GM11168 (cell line): ENCODE results near the gene SLFN13.
"Not testable (repeated sequence)": the region's sequence is repeated elsewhere in the genome, so short reads cannot be mapped to it uniquely, and the experiment has no call there.

ENCODE experiments used
- in situ Hi-C: fragments of 300-500 bp; cut with MboI; formaldehyde crosslinking; loops from one replicate; pipeline ENCODE4 v1.12.0; 2022; ENCODE audit warnings: low sequenced_read_pairs; ENCODE audit not compliant: unreplicated experiment

The SLFN13 gene, protein sequence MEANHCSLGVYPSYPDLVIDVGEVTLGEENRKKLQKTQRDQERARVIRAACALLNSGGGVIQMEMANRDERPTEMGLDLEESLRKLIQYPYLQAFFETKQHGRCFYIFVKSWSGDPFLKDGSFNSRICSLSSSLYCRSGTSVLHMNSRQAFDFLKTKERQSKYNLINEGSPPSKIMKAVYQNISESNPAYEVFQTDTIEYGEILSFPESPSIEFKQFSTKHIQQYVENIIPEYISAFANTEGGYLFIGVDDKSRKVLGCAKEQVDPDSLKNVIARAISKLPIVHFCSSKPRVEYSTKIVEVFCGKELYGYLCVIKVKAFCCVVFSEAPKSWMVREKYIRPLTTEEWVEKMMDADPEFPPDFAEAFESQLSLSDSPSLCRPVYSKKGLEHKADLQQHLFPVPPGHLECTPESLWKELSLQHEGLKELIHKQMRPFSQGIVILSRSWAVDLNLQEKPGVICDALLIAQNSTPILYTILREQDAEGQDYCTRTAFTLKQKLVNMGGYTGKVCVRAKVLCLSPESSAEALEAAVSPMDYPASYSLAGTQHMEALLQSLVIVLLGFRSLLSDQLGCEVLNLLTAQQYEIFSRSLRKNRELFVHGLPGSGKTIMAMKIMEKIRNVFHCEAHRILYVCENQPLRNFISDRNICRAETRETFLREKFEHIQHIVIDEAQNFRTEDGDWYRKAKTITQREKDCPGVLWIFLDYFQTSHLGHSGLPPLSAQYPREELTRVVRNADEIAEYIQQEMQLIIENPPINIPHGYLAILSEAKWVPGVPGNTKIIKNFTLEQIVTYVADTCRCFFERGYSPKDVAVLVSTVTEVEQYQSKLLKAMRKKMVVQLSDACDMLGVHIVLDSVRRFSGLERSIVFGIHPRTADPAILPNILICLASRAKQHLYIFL

DNA sequence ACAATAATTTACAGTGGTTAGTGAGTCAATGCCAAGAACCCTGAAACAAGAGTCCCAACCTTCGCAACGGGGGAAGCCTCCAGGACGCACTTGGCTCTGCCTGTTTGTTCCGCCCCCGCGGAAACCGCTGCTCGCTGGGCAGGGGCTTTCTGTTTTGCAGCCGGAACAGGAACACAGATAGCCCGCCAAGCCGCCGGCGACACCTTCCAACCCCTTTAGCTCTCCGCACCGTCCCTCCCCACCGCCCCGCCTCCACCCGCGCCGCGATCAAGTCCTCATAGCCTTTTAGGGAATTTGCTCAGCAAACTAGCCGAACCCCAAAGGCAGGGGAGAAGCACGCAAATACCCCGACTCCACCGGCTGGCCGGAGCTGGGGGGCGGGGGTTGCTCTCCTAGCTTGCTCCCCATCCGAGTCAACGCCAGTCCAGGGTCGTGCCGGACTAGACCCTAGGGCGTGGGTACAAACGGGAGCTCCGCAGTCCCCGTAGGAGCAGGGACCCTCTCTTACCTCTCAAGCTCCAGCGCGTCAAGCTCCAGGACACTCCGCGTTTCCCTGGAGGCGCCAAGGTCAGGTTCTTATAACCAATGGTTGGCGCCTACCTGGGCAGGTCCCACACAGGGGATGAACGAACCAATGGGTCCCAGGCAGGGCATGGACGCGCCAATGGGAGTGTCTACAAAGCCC is at the start of gene SLFN13:
TSS of gene SLFN13 (minus strand) at position 553 of the 685 bp plus-strand sequence. CDS start 3,086 bp downstream, outside the sequence.
- in situ Hi-C loops, result no loop called here

DNA sequence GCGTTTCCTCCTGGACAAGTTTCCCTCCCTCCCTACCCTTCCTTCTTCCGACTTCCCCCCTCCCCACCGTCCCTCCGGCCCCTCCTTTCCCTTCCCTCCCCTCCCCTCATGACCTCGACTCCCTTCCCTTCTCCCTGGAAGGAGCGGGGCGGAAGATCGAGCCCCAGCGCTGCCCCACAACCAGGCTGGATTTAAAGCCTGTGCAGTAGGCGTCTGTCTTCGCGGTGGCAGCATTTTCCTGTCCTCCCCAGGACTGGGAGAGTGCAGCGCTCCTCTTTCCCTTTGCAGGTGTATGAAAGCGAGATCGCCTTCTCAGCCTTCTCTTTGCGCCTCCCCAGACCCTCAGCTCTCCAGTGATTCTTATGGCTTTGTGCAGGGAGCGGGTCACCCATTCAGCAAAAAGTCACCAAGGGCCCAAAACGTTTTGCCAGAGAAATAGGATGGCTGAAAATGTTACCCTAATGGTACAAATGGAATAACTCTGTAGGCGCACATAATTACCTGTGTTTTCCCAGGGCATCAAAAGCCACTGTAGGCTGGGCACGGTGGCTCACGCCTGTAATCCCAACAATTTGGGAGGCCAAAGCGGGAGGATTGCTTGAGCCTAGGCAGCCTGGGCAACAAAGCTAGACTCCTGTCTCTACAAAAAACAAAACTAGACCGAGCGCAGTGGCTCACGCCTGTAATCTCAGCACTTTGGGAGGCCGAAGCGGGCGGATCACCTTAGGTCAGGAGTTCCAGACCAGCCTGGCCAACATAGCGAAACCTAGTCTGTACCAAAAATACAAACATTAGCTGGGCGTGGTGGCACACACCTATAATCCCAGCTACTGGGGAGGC is 48.1 kb upstream of the SLFN13 start:
- in situ Hi-C loops, result no loop called here

DNA sequence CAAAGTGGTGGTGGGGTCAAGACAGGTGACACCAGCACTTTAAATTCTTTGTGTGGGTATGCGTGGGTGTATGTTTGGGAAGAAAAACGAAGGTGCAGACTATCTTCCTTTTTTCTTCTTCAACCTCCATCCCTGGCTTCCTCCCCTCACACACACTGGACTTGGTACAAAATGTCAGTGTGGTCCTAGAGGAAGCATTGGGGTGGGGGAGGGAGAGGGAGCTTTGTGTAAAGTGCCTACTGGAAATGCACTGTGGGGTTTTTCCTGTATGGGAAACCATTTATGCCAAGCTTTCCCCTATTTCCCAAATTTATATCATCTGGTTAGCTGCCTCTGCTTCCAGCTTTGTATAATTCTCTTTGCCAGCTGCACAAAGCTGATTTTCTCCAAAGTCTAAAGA is 44.5 kb upstream of the SLFN13 start:
- in situ Hi-C loops, result no loop called here

DNA sequence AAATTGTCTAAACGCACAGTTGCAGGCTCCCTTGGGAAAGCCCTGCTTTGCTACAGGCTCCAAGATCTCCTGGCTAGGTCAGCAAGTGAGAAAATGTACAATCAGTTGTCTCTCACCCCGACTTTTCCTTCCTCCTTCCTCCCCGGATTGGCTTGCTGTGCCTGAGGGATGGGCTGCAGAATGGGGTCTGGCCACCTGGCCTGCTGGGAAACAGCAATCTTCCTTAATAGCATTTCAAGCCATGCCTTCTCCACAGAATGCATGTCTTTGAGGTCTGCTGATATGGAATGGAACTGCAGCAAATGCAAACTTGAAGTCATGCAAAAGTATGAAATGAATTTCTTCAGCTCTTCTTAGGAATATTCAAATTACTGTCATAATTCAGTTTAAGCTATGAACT is 42.9 kb upstream of the SLFN13 start:
- in situ Hi-C loops, result no loop called here

DNA sequence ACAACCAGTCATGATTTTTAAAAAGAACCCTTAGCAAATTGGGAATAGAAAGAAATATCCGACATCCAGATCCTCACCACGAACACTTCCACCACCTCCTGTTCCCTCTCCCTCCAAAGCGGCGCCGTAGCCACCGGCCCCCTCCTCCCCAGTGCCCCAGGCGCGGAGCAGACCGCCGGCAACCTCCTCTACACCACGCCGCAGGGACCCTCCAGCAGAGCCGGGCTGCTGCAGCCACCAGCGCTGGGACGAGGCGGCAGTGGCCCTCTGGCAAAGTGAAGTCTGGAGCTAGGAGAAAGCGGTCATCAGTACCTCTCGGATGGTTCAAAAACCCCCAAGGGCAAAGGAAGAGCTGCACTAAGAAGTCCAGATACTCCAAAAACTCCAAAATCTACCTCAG is 41.4 kb upstream of the SLFN13 start:
- in situ Hi-C loops, result no loop called here

DNA sequence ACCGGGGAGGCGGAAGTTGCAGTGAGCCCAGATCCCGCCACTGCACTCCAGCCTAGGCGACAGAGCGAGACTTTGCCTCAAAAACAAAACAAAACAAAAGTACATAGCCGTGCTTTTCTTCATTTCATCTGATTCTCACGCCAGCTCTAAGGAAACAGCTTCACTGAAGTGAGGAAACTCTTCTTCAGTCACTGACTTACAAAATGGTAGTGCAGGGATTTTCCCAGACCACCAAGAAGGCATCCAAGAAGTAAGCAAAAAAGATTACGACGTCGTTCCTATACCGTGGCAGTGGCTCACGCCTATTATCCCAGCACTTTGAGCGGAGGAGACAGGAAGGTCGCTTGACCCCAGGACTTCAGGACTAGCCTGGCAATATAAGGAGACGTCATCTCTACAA is 40.4 kb upstream of the SLFN13 start:
- in situ Hi-C loops, result no loop called here

DNA sequence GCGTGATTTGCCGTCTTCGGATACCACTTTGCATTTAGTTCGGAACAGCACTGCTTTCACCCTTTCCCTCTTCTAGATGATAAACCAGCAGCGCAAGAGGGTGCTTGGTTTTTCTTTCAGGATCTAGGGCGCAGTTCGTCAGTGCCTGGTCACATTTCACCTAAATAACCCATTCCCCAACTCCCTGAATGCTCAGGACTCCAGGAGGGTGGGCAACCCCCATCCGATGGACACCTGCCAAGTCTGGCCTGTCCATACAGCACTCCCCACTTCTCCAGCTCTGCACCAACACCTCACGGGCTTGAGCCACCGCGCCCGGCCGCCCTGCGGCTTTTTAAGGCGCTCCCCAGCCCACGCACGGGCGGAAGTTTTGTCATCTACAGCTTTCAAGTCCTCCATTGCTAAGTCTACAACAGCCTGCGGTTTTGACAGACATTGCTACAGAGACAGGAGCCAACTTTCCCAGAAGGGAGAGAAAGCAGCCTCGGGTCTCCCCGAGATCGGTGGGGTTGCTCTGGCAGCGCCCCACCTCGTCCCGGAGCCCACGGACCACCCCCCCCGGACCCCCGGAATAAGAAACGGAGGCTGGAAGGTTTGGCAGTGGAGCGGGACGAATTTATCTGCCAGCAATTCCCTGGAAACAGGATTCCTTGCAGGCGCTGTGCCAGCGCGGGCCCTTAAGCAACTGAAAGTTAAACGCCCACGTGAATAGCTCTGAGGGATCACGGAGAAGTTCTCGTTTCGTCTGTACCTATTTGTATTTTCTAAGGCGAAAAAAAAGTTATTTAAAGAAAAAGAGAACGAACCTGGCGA is 38.6 kb upstream of the SLFN13 start:
- in situ Hi-C loops, result no loop called here

DNA sequence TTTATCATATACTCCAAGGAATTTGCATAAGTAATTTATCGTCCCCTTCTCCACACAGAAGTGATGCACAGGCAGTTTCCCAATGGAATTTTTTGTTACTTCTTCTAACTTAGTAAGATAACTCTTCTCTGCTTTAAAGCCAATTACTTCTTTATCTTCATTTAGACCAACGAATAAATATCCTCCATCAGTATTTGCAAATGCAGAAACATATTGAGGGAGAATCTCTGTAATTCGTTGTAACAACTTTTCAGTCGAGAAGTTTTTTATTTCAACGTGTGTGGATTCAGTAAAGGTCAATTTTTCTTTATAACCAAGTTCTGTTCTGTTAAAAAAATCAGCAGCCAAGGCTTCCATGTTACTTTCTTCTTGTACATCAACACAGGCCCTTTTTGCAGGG is 30.7 kb upstream of the SLFN13 start:
- in situ Hi-C loops, result no loop called here

DNA sequence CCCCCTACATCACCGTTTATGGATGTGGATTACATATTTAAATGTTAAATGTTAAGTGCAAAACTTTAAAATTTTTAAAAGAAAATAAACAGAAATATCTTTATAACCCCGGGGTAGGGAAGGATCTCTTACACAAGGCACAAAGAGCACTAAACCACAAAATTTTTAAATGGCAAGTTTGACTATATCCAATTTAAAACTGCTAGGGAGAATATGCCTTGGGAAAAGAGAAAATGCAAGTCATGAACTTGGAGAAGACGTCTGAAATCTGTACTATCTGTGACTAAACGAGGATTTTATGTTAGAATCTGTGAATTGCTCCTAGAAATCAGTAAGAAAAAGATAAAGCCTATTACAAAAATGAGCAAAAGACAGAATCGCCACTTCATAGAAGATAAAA is 28.7 kb upstream of the SLFN13 start:
- in situ Hi-C loops, result no loop called here

DNA sequence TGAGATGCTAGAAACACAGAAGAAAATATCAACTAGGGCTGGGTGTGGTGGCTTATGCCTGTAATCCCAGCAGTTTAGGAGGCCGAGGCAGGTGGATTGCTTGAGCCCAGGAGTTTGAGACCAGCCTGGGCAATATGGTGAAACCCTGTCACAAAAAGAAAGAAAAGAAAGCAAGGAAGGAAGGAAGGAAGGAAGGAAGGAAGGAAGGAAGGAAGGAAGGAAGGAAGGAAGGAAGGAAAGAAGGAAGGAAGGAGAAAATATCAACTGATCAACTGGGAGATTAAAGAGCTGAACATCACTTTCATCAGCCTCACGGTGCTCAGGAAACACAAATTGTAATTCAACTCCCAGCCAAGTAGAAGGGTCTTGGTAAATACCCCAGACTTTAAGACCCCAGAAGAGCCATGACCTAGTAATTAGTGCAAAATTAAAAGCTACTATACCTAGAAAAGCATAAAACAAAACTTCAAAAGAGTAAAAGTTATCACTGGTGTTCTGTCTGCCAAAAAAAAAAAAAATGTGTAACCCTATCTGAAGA is 27.8 kb upstream of the SLFN13 start:
- in situ Hi-C loops, result no loop called here

DNA sequence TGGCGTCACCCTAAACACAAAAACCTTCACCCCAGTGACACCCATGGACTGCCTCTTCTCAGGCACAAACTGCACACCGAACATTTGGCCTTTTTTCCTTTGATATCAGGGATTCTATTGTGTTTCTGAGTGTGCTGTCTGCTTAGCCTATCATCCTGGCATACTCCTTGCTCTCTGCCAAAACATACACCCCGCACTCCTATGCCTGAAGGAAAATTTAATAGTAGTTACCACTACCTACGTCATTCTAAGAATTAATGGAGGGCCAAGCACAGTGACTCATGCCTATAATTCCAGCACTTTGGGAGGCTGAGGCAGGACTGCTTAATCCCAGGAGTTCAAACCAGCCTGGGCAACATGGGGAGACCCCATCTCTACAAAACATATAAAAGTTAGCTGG is 19.9 kb upstream of the SLFN13 start:
- in situ Hi-C loops, result no loop called here

DNA sequence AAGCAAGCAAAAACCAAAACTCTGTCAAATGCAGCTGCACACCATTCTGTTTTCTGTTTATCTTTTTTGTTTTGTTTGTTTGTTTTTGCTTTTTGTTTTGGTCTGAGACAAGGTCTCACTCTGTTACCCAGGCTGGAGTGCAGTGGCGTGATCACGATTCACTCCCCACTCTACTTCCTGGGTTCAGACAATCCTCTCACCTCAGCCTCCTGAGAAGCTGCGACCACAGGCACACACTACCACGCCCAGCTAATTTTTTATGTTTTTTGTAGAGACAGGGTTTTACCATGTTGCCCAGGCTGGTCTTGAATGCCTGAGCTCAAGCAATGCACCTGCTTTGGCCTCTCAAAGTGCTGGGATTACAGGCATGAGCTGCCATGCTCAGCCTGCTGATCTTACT is 19.3 kb upstream of the SLFN13 start:
- in situ Hi-C loops, result no loop called here

DNA sequence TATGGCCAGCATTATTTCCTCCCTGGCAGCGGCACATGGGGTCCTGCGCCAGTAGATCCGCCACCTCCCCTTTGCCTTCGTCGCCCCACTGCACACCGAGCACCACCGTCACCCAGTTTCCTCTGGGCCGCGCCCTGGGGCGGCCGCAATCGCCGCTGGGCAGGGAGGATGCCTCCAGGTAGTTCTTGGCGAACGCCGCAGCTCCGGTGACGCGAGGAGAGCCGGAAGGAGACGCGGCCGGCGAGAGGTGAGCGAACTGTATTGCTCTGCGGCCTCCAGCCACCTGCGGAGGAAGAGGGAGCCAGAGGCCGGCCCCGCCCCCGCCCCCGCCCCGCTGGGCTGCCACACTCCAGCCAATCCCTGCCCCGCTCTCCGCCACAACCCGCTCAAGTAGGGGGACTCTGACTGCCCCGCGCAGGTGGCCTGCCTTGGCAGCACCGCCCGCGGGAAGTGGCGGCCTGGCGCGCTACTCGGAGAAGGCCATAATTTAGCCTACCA is 11.8 kb upstream of the SLFN13 start:
- in situ Hi-C loops, result no loop called here

DNA sequence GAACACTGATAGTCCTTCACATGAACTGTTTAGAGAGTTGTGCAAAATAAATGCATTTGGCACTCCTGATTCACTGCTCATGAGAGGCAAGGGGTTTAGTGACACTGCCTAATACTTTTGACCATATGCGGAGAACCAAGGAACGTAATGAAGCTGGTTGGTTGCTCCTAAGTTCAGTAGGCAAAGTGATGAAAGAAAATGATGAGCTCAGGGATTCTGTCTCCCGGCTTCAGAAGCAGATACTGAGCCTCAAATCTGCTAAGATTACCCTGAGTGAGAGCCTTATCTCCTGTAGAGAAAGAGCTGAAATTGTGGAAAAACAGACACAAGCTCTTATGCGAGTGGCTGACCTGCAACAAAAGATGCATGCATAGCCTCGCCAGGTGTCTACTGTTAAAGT is 5.5 kb upstream of the SLFN13 start:
- in situ Hi-C loops, result not testable (repeated sequence)

DNA sequence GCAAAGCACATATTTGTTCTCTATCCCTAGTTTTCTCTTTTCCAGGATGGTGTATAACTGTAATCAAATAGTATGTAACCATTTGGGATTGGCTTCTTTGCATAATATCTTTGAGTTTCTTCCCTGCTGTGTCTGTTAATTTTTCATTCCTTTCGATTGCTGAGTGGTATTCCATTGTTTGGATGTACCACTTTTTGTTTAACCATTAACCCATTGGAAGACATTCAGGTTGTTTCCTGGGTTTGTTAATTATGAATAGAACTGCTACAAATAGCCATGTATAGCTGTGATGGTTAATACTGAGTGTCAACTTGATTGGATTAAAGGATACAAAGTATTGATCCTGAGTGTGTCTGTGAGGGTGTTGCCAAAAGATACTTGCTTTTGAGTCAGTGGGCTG is 4.6 kb upstream of the SLFN13 start:
- in situ Hi-C loops, result no loop called here

DNA sequence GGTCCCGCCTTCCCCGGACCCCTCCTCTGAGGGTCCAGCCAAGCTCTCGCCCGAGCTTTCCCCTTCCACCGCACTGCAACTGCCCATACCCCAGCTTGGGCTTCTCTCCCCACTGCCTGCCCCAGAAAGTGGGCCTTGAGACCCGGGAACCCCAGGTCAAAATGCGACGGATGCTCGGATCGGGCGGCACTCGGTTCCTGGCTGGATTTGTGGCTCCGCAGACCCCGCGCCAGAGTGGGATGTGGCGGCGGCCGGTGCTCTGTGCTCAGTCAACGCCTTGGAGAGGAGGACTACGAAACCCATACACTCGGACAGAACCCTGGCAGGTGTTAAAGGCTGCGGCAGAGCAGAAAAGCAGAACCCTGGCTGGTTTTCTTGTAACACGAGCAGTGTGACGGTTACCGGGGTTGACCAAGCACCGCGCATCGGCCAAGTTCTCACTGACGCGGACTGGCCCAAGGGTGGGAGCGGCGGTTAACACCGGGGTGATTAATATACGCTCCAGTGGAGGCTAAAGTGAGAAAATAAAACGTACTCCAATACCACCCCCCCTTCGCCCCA is 885 bp upstream of the SLFN13 start:
- in situ Hi-C loops, result no loop called here

DNA sequence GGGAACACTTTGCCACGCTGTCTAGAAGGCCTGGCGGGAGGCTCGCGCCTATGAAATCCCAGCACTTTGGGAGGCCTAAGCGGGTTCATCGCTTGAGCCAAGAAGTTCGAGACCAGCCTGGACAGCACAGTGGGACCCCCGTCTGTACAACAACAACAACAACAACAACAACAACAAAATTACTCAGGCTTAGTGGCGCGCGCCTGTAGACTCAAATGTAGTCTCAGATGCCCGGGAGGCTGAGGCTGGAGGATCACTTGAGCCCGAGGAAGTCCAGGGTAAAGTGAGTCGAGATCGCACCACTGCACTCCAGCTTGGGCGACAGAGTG is 297 bp upstream of the SLFN13 start:
- in situ Hi-C loops, result no loop called here

DNA sequence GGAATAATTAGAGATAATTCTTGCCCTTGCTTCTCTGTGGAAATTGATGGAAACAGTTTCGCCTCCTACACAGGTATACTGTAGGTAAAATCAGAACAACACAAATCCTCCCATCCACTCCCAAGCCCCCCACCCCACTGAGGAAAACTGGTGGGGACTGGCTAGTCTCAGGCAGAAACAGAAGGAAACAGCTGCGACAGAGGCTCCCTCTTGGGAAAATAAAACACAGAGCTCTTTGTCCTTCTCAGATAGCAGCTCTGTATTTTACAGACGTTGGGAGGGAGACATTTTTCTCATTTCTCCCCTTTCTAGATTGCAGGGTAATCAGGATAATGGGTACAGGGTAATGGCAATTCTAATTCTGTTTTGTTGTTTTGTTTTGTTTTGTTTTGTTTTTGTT is 1.1 kb downstream of the SLFN13 start:
- in situ Hi-C loops, result no loop called here
